Rectal smooth muscle tissue (tissue), 1 donor: ENCODE measurements around the gene HSDL2.

Source experiments
- H3K27ac ChIP-seq: one replicate; pipeline ENCODE4 v1.7.0; 2013; ENCODE audit warnings: low read depth, low read length, inconsistent platforms
- H3K27me3 ChIP-seq: one replicate; pipeline ENCODE4 v1.7.0; 2013; ENCODE audit warnings: low read length; ENCODE audit not compliant: control insufficient read depth, insufficient read depth
- H3K36me3 ChIP-seq: one replicate; pipeline ENCODE4 v1.7.0; 2013; ENCODE audit warnings: low read length; ENCODE audit not compliant: control insufficient read depth, insufficient read depth
- H3K4me1 ChIP-seq: one replicate; pipeline ENCODE4 v1.7.0; 2013; ENCODE audit warnings: low read length; ENCODE audit not compliant: control insufficient read depth, insufficient read depth
- H3K4me3 ChIP-seq: one replicate; pipeline ENCODE4 v1.7.0; 2013; ENCODE audit warnings: low read length
- H3K9ac ChIP-seq: one replicate; pipeline ENCODE4 v1.7.0; 2013; ENCODE audit warnings: low read length

The HSDL2 gene

GRCh38 chr9:112443636-112444035 is 63.7 kb downstream of the HSDL2 start:
- Histone ChIP-seq H3K4me3 (no peak overlapping the region), H3K27me3 (no peaks in the 10 kb centered on the region), H3K27ac (no peak overlapping the region), H3K4me1 (peaks cover 5% of the 10 kb centered on the region), H3K9ac (no peak overlapping the region), H3K36me3 (no peaks in the 10 kb centered on the region)

DNA sequence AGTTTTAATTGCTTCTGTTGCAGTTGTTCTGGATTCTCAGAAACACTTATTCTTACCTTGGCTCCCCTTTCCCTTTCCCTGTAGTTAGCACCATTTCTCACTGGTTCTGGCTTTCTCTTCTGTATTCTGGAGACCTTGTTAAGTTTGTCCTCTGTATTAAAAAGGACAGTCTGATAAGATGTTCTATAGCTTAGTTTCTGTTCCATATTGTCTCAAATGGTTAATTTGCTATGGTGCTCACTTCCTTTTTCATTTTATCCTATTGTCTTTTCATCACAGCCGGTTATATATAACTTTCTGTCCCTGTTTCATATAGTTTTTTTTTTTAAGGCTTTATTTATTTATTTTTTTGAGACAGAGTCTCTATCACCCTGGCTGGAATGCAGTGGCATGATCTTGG is 65.3 kb downstream of the HSDL2 start:
- no peak overlapping the region for H3K27ac ChIP-seq

DNA sequence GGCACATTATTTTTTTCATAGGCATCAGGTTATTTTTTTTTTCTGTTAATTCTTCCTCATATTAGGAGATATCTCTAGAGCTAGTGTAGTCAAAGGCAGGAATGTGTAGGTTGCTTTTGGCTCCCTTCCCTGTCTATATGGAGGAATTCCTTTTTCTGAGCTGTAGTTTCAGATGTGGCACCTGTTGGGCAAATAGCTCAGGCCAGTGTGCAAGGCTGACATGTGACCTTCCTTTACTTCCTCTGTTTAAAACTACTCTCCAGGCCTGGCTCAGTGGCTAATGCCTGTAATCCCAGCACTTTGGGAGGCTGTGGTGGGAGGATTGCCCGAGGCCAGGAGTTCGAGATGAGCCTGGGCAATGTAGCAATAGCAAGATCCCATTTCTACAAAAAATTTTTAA is 66.2 kb downstream of the HSDL2 start:
- Histone ChIP-seq H3K4me1 (peaks cover 5% of the 10 kb centered on the region), H3K4me3 (no peak overlapping the region), H3K27me3 (no peaks in the 10 kb centered on the region), H3K36me3 (no peaks in the 10 kb centered on the region), H3K9ac (no peak overlapping the region), H3K27ac (no peak overlapping the region)

More for the DNA sequence above, 65.3 kb downstream of the HSDL2 start:
- Histone ChIP-seq H3K9ac (no peak overlapping the region), H3K27me3 (no peaks in the 10 kb centered on the region), H3K36me3 (no peaks in the 10 kb centered on the region), H3K4me3 (no peak overlapping the region), H3K4me1 (peaks cover 5% of the 10 kb centered on the region)

- Histone ChIP-seq H3K4me1 (peaks cover 5% of the 10 kb centered on the region), H3K9ac (no peak overlapping the region), H3K27me3 (no peaks in the 10 kb centered on the region), H3K36me3 (no peaks in the 10 kb centered on the region), H3K4me3 (no peak overlapping the region), H3K27ac (no peak overlapping the region)
Measured at GRCh38 chr9:112446526-112446925, 66.6 kb downstream of the HSDL2 start.

DNA sequence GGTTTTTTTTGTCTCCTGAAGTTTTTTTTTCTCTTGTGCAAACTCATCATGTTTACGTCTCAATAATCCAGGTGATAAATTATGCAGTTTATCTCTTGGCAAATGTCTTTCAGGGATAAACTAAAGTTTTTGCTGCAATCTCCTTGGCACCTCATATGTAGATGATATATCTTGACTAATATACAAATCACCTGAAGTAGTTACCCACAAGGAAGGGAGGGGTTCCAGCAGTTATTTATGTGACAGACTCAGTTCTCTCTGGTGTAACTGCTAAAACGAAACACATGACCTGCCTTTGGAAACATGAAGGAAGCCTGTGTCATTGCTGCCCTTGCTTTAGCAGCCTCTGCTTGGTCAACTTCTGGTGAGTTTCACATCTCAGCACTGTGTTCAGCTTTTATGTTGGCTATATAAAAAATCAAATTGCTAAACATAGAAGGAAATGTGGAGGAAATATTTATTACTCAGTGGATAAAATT is 67.4 kb downstream of the HSDL2 start:
- Histone ChIP-seq H3K4me3 (no peak overlapping the region), H3K27me3 (no peaks in the 10 kb centered on the region), H3K9ac (no peak overlapping the region), H3K36me3 (no peaks in the 10 kb centered on the region), H3K27ac (no peak overlapping the region), H3K4me1 (peaks cover 5% of the 10 kb centered on the region)

DNA sequence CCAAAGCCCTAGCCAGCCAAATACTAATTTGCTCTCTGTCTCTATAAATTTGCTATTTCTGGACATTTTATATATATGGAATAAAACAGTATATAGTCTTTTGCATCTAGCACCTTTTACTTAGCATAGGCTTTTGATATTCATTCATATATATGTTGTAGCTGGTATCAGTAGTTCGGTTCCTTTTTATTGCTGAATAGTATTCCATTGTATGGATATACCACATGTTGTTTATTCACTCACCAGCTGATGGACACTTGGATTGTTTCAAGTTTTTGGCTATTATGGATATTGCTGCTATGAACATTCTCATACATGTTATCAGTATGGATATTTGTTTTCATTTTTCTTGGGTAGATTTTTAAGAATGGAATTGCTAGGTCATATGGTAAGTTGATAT is 82.9 kb downstream of the HSDL2 start:
- Histone ChIP-seq H3K27me3 (no peaks in the 10 kb centered on the region), H3K4me1 (no peaks in the 10 kb centered on the region), H3K9ac (no peak overlapping the region), H3K4me3 (no peak overlapping the region), H3K36me3 (no peaks in the 10 kb centered on the region), H3K27ac (no peak overlapping the region)

DNA sequence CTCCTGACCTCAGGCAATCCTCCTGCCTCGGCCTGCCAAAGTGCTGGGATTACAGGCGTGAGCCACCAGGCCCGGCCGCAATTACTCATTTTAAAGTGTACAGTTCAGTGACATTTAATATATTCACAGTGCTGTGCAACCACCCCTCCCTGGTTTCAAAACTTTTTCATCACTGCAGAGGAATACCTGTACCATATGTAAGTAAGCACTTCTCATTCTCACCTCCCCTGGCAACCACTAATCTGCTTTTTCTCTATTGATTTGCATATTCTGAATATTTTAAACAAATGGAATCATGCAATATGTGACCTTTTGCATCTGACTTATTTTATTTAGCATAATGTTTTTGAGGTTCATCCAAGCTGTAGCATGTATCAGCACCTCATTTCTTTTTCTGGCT is 85.4 kb downstream of the HSDL2 start:
- Histone ChIP-seq H3K36me3 (no peaks in the 10 kb centered on the region), H3K27me3 (no peaks in the 10 kb centered on the region), H3K9ac (no peak overlapping the region), H3K4me3 (no peak overlapping the region), H3K27ac (no peak overlapping the region), H3K4me1 (no peaks in the 10 kb centered on the region)

- H3K36me3 ChIP-seq, result no peaks in the 10 kb centered on the region
- H3K4me3 ChIP-seq, result no peak overlapping the region
- no peak overlapping the region for H3K27ac ChIP-seq
- H3K4me1 ChIP-seq, result no peaks in the 10 kb centered on the region
- no peaks in the 10 kb centered on the region for H3K27me3 ChIP-seq
- no peak overlapping the region for H3K9ac ChIP-seq
Measured at GRCh38 chr9:112472996-112473395, 93.1 kb downstream of the HSDL2 start.

DNA sequence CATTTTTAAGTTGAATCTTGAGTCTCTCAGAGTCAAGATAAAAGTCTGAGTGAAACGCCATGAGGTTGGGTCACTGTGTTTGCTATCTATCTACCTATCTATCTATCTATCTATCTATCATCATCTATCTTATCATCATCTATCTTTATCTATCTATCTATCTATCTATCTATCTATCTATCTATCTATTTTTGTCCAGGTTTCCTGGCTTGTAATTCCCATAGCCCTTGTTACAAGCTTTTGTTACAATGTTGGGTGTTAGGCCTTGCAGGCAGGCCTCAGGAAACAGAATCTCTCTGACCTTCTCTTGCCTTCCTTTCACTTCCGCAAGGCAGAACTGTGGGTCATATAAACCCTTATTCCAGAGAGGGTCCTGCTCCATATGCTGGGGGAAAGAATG is 94.1 kb downstream of the HSDL2 start:
- no peaks in the 10 kb centered on the region for H3K36me3 ChIP-seq
- H3K4me1 ChIP-seq, result no peaks in the 10 kb centered on the region
- H3K4me3 ChIP-seq, result no peak overlapping the region
- H3K27ac ChIP-seq, result no peak overlapping the region
- H3K27me3 ChIP-seq, result no peaks in the 10 kb centered on the region
- H3K9ac ChIP-seq, result no peak overlapping the region

DNA sequence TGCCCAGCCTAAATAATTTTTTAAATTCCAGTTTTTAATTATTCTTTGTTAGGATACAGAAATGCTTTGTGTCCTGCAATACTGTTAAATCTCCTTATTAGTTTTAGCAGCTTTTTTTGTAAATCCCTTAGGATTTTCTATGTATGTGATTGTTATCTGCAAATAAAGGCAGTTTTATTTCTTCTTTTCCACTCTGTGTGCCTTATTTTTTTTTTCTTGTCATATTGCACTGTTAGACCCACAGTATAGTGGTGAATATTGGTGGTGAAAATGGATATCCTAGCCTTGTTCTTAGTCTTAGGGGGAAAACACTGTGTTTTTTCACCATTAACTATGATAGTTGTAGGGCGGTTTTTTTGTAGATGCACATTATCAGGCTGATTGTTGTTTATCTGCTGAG is 95.4 kb downstream of the HSDL2 start:
- H3K27me3 ChIP-seq, result no peaks in the 10 kb centered on the region
- no peaks in the 10 kb centered on the region for H3K4me1 ChIP-seq
- H3K9ac ChIP-seq, result no peak overlapping the region
- H3K4me3 ChIP-seq, result no peak overlapping the region
- H3K27ac ChIP-seq, result no peak overlapping the region
- no peaks in the 10 kb centered on the region for H3K36me3 ChIP-seq

DNA sequence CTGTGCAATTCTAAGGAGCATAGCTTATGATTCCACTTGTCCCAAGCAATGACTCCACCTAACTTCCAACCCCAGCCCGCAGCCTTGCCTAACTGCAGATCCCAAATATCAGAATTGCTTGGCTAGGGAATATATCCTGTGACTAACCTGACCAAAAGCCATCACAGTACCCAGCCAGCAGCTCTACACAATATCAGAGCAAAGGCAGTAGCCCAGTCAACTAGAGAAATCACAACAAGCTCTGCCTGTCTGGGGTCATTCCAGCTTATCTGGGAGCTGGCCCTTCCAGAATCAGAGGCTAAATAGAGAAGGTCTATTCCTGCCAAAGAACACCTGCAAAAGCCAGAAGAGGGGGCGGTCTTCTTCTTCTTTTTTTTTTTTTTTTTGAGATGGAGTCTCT is 97.4 kb downstream of the HSDL2 start:
- Histone ChIP-seq H3K9ac (no peak overlapping the region), H3K36me3 (no peaks in the 10 kb centered on the region), H3K4me3 (no peak overlapping the region), H3K4me1 (no peaks in the 10 kb centered on the region), H3K27me3 (no peaks in the 10 kb centered on the region), H3K27ac (no peak overlapping the region)

DNA sequence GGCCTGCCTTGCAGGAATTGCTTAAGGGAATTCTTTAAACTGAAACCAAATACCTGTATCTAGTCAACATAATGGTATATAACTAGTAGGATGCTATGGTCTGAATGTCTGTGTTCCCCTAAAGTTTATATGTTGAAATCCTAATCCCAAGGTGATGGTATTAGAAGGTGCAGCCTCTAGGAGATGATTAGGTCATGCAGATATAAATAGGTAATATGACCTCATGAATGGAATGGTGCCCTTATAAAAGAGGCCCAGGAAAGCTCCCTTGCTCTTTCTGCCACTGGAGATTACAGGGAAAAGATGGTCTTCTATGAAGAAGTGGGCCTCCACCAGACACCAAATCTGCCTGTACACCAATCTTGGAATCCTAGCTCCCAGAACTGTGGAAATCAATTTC is 99.3 kb downstream of the HSDL2 start:
- H3K27ac ChIP-seq, result no peak overlapping the region
- H3K4me1 ChIP-seq, result no peaks in the 10 kb centered on the region
- no peaks in the 10 kb centered on the region for H3K36me3 ChIP-seq
- H3K4me3 ChIP-seq, result no peak overlapping the region
- no peaks in the 10 kb centered on the region for H3K27me3 ChIP-seq
- H3K9ac ChIP-seq, result no peak overlapping the region

GRCh38 chr9:112484607-112485006 is 104.7 kb downstream of the HSDL2 start:
- H3K36me3 ChIP-seq, result no peaks in the 10 kb centered on the region
- H3K4me1 ChIP-seq, result peaks cover 4% of the 10 kb centered on the region
- no peak overlapping the region for H3K4me3 ChIP-seq
- no peak overlapping the region for H3K27ac ChIP-seq
- no peaks in the 10 kb centered on the region for H3K27me3 ChIP-seq
- H3K9ac ChIP-seq, result no peak overlapping the region
